HepG2 (cell line): Measurements from ENCODE around the gene KIF1C. TPM values are rescaled to one million over a fixed set of nuclear protein-coding genes. Genes with fewer than 3 reads are reported as not detected.
A peak's percentile ranks its signal among the peaks of the same experiment; 100 is the strongest.

Source experiments
- CBX1 ChIP-seq: IDR thresholded peaks from one replicate; pipeline ENCODE4 v1.6.1; 2016; ENCODE audit warnings: antibody characterized with exemption, low read depth
- CCDC6 ChIP-seq: sonication (generic); formaldehyde crosslinking; IDR thresholded peaks from 2 replicates; pipeline ENCODE4 v1.8.1; 2022; ENCODE audit warnings: mild to moderate bottlenecking, missing genetic modification reagents, moderate library complexity
- FOXK1 ChIP-seq: sonication (generic); formaldehyde crosslinking; IDR thresholded peaks from 2 replicates; pipeline ENCODE4 v1.4.0; 2020; ENCODE audit warnings: low read depth, missing genetic modification reagents, borderline replicate concordance
- JDP2 ChIP-seq: sonication (generic); formaldehyde crosslinking; IDR thresholded peaks from 2 replicates; pipeline ENCODE4 v1.8.1; 2022; ENCODE audit warnings: missing genetic modification reagents, borderline replicate concordance
- KLF11 ChIP-seq: IDR thresholded peaks from 2 replicates; pipeline ENCODE4 v1.6.1; 2016; ENCODE audit warnings: missing compliant biosample characterization
- KLF6 ChIP-seq: IDR thresholded peaks from 2 replicates; pipeline ENCODE4 v1.8.0; 2016; ENCODE audit warnings: missing biosample characterization, missing genetic modification reagents
- MAFK ChIP-seq, 2 experiments: IDR thresholded peaks in 1 of 2; conservative IDR thresholded peaks in 1 of 2; 2 replicates each; pipeline ENCODE4 v1.6.1; 2011; ENCODE audit warnings: improper control_type of control experiment in 2 of 2, low read length in 2 of 2
- NONO ChIP-seq, 2 experiments: fragments of 450-650 bp in 1 of 2; sonication (generic) in 1 of 2; formaldehyde crosslinking in 1 of 2; IDR thresholded peaks in 1 of 2; conservative IDR thresholded peaks in 1 of 2; 2 replicates each; pipeline versions ENCODE4 v1.6.1 to v1.8.0; 2017 to 2022; ENCODE audit warnings: mild to moderate bottlenecking in 1 of 2, missing genetic modification reagents in 1 of 2, moderate library complexity in 1 of 2
- SRSF4 ChIP-seq: fragments of 200-400 bp; formaldehyde crosslinking; IDR thresholded peaks from one replicate; pipeline ENCODE4 v1.6.1; 2018; ENCODE audit warnings: mild to moderate bottlenecking, low read depth, low read length, moderate library complexity; ENCODE audit not compliant: poor library complexity, severe bottlenecking
- TCF12 ChIP-seq, 2 experiments: fragments of 450-650 bp in 1 of 2; sonication (generic) in 1 of 2; formaldehyde crosslinking in 1 of 2; IDR thresholded peaks; 2 replicates each; pipeline versions ENCODE4 v1.6.1 to v1.8.0; 2017 to 2022; ENCODE audit warnings: antibody characterized with exemption in 1 of 2, mild to moderate bottlenecking in 1 of 2, missing genetic modification reagents in 1 of 2, moderate library complexity in 1 of 2
- TOPORS ChIP-seq: sonication (generic); formaldehyde crosslinking; IDR thresholded peaks from 2 replicates; pipeline ENCODE4 v1.8.0; 2023; ENCODE audit warnings: mild to moderate bottlenecking, missing genetic modification reagents
- ZMAT3 ChIP-seq: sonication (generic); formaldehyde crosslinking; conservative IDR thresholded peaks from 2 replicates; pipeline ENCODE4 v1.7.0; 2021; ENCODE audit warnings: missing genetic modification reagents
- ZNF354B ChIP-seq: sonication (generic); formaldehyde crosslinking; IDR thresholded peaks from 2 replicates; pipeline ENCODE4 v1.8.0; 2022; ENCODE audit warnings: mild to moderate bottlenecking, missing genetic modification reagents
- ZNF577 ChIP-seq: sonication (generic); formaldehyde crosslinking; IDR thresholded peaks from 2 replicates; pipeline ENCODE4 v1.4.0; 2020; ENCODE audit warnings: mild to moderate bottlenecking, low read depth, missing genetic modification reagents, borderline replicate concordance
- ZNF619 ChIP-seq: sonication (generic); formaldehyde crosslinking; IDR thresholded peaks from 2 replicates; pipeline ENCODE4 v1.4.0; 2020; ENCODE audit warnings: mild to moderate bottlenecking, missing genetic modification reagents
- ZNF75D ChIP-seq: sonication (generic); formaldehyde crosslinking; IDR thresholded peaks from 2 replicates; pipeline ENCODE4 v1.8.1; 2023; ENCODE audit warnings: missing genetic modification reagents, mild to moderate bottlenecking, borderline replicate concordance
- ZNF761 ChIP-seq: sonication (generic); formaldehyde crosslinking; conservative IDR thresholded peaks from 2 replicates; pipeline ENCODE4 v1.4.0; 2020; ENCODE audit warnings: mild to moderate bottlenecking, missing genetic modification reagents
- ZNF775 ChIP-seq: sonication (generic); formaldehyde crosslinking; IDR thresholded peaks from 2 replicates; pipeline ENCODE4 v1.4.0; 2020; ENCODE audit warnings: missing genetic modification reagents, mild to moderate bottlenecking, moderate library complexity, borderline replicate concordance
- polyA plus RNA-seq, 8 experiments: library from polyadenylated mRNA; depleted of rRNA in 3 of 8; stranded (reverse) in 7 of 8; unstranded in 1 of 8; fragments of >200 nt; fragmentation: Illumina TruSeq in 4 of 8; extraction: Trizol in 4 of 8; gene quantifications; 2 replicates each; pipeline versions ENCODE4 v1.2.1 to v1.2.3, GENCODE V29; 2011 to 2016; ENCODE audit warnings: low read depth in 4 of 8, missing spikeins in 1 of 8, mixed read lengths in 1 of 8; ENCODE audit not compliant: insufficient read depth in 1 of 8
- total RNA-seq, 5 experiments: library from RNA; depleted of rRNA; stranded (reverse); fragments of >200 nt; fragmentation: Illumina TruSeq; extraction: Trizol; gene quantifications; 2 replicates each; pipeline ENCODE4 v1.2.3, GENCODE V29; 2016; ENCODE audit warnings: low read depth in 1 of 5
- TF ChIP-seq, protein P1 (sequence below): IDR thresholded peaks from 2 replicates; pipeline ENCODE4 v1.6.1; 2016; ENCODE audit warnings: low read depth, borderline replicate concordance
- TF ChIP-seq, protein P2 (sequence below): sonication (generic); formaldehyde crosslinking; conservative IDR thresholded peaks from 2 replicates; pipeline ENCODE4 v1.8.0; 2022; ENCODE audit warnings: mild to moderate bottlenecking, moderate library complexity, missing genetic modification reagents
- TF ChIP-seq, protein P3 (sequence below): sonication (generic); formaldehyde crosslinking; IDR thresholded peaks from 2 replicates; pipeline ENCODE4 v1.4.0; 2020; ENCODE audit warnings: mild to moderate bottlenecking, missing genetic modification reagents

Gene KIF1C
- total and polyA plus RNA-seq, 2 of the 13 experiments (the other 11 are each of a cell fraction or from before 2014, with no cell fraction given): 70.0 to 104 TPM

GRCh38 chr17:4969551-4970173, 28.1 kb upstream of the KIF1C start (continued):
- TF ChIP-seq, protein P1, sequence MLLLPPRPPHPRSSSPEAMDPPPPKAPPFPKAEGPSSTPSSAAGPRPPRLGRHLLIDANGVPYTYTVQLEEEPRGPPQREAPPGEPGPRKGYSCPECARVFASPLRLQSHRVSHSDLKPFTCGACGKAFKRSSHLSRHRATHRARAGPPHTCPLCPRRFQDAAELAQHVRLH (CRISPR knock-in tag): no peak
- TF ChIP-seq, protein P2, sequence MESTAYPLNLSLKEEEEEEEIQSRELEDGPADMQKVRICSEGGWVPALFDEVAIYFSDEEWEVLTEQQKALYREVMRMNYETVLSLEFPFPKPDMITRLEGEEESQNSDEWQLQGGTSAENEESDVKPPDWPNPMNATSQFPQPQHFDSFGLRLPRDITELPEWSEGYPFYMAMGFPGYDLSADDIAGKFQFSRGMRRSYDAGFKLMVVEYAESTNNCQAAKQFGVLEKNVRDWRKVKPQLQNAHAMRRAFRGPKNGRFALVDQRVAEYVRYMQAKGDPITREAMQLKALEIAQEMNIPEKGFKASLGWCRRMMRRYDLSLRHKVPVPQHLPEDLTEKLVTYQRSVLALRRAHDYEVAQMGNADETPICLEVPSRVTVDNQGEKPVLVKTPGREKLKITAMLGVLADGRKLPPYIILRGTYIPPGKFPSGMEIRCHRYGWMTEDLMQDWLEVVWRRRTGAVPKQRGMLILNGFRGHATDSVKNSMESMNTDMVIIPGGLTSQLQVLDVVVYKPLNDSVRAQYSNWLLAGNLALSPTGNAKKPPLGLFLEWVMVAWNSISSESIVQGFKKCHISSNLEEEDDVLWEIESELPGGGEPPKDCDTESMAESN: no peak
- TF ChIP-seq ZNF75D (CRISPR knock-in tag) (no peak), ZNF761 (0 out of 2 replicates have a peak, but pooled peaks have one; percentile 29), KLF11 (CRISPR knock-in tag) (no peak), FOXK1 (CRISPR knock-in tag) (no peak), ZNF619 (CRISPR knock-in tag) (no peak), ZNF775 (CRISPR knock-in tag) (no peak), TOPORS (no peak), TCF12 (IDR thresholded peaks at IDR 0.05) (no peak), TCF12 (CRISPR knock-in tag; IDR thresholded peaks at IDR 0.05) (no peak), ZMAT3 (CRISPR knock-in tag) (no peak), KLF6 (CRISPR knock-in tag) (no peak), ZNF577 (CRISPR knock-in tag) (no peak), ZNF354B (CRISPR knock-in tag) (no peak), NONO (IDR thresholded peaks at IDR 0.05) (no peak), NONO (CRISPR knock-in tag; conservative IDR thresholded peaks at IDR 0.05) (no peak), JDP2 (CRISPR knock-in tag) (no peak), SRSF4 (no peak), MAFK (conservative IDR thresholded peaks at IDR 0.05 in 1 of 2, IDR thresholded peaks at IDR 0.05 in 1 of 2; ENCODE audit: low read length in 2 of 2) (no peak), CBX1 (no peak), CCDC6 (CRISPR knock-in tag) (no peak)
- TF ChIP-seq, protein P3, sequence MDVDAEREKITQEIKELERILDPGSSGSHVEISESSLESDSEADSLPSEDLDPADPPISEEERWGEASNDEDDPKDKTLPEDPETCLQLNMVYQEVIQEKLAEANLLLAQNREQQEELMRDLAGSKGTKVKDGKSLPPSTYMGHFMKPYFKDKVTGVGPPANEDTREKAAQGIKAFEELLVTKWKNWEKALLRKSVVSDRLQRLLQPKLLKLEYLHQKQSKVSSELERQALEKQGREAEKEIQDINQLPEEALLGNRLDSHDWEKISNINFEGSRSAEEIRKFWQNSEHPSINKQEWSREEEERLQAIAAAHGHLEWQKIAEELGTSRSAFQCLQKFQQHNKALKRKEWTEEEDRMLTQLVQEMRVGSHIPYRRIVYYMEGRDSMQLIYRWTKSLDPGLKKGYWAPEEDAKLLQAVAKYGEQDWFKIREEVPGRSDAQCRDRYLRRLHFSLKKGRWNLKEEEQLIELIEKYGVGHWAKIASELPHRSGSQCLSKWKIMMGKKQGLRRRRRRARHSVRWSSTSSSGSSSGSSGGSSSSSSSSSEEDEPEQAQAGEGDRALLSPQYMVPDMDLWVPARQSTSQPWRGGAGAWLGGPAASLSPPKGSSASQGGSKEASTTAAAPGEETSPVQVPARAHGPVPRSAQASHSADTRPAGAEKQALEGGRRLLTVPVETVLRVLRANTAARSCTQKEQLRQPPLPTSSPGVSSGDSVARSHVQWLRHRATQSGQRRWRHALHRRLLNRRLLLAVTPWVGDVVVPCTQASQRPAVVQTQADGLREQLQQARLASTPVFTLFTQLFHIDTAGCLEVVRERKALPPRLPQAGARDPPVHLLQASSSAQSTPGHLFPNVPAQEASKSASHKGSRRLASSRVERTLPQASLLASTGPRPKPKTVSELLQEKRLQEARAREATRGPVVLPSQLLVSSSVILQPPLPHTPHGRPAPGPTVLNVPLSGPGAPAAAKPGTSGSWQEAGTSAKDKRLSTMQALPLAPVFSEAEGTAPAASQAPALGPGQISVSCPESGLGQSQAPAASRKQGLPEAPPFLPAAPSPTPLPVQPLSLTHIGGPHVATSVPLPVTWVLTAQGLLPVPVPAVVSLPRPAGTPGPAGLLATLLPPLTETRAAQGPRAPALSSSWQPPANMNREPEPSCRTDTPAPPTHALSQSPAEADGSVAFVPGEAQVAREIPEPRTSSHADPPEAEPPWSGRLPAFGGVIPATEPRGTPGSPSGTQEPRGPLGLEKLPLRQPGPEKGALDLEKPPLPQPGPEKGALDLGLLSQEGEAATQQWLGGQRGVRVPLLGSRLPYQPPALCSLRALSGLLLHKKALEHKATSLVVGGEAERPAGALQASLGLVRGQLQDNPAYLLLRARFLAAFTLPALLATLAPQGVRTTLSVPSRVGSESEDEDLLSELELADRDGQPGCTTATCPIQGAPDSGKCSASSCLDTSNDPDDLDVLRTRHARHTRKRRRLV (CRISPR knock-in tag): no peak
